Hematopoietic multipotent progenitor cell treated with erythropoietin and hydrocortisone succinate and interleukin-3 and kit ligand, for 6 days (in vitro differentiated cells): ENCODE results near the gene PTRHD1.
A peak's percentile ranks its signal among the peaks of the same experiment; 100 is the strongest.

ENCODE experiments used
- DNase-seq: peaks from one replicate; pipeline ENCODE4 v3.0.0-alpha.2; 2015

PTRHD1 gene

GRCh38 chr2:24828238-24828996 is 35.2 kb upstream of the PTRHD1 start:
- DNase-seq: no peak

- peak; percentile 93 for DNase-seq
Measured at GRCh38 chr2:24827321-24828237, 34.4 kb upstream of the PTRHD1 start.

GRCh38 chr2:24826773-24827145 is 33.6 kb upstream of the PTRHD1 start:
- DNase-seq: peak; percentile 57

- DNase-seq: no peak
Measured at GRCh38 chr2:24825883-24826772, 32.9 kb upstream of the PTRHD1 start.

- DNase-seq: peak; percentile 51
Measured at GRCh38 chr2:24824966-24825882, 32.0 kb upstream of the PTRHD1 start.

GRCh38 chr2:24824071-24824588 is 30.9 kb upstream of the PTRHD1 start:
- no peak for DNase-seq

GRCh38 chr2:24822049-24822706 is 29.0 kb upstream of the PTRHD1 start:
- DNase-seq: no peak

GRCh38 chr2:24821433-24821891 is 28.3 kb upstream of the PTRHD1 start:
- DNase-seq: no peak

- no peak for DNase-seq
Measured at GRCh38 chr2:24820598-24821432, 27.6 kb upstream of the PTRHD1 start.

- DNase-seq: no peak
Measured at GRCh38 chr2:24820175-24820513, 27.0 kb upstream of the PTRHD1 start.

GRCh38 chr2:24819442-24820174 is 26.4 kb upstream of the PTRHD1 start:
- DNase-seq: no peak

- DNase-seq: peak; percentile 80
Measured at GRCh38 chr2:24818721-24819167, 25.6 kb upstream of the PTRHD1 start.

GRCh38 chr2:24816884-24817283 is 23.7 kb upstream of the PTRHD1 start:
- no peak for DNase-seq

- no peak for DNase-seq
Measured at GRCh38 chr2:24816404-24816803, 23.2 kb upstream of the PTRHD1 start.

- DNase-seq: no peak
Measured at GRCh38 chr2:24815171-24815570, 22.0 kb upstream of the PTRHD1 start.

GRCh38 chr2:24814516-24814915 is 21.3 kb upstream of the PTRHD1 start:
- no peak for DNase-seq

GRCh38 chr2:24813691-24814137 is 20.5 kb upstream of the PTRHD1 start:
- DNase-seq: no peak

- no peak for DNase-seq
Measured at GRCh38 chr2:24809316-24810007, 16.3 kb upstream of the PTRHD1 start.

- DNase-seq: no peak
Measured at GRCh38 chr2:24806661-24807036, 13.5 kb upstream of the PTRHD1 start.
